ENCODE measurements around the gene HUWE1. TPM values are rescaled to one million over a fixed set of nuclear protein-coding genes. Genes with fewer than 3 reads are reported as not detected.

Gene HUWE1
- total and polyA plus RNA-seq, 2 donors from 2014 or later, result 34.2 to 203 TPM

GRCh38 chrX:53605004-53605403, 81.5 kb downstream of the HUWE1 start:
- DNase-seq, result no peak
- no peaks in the 10 kb centered on the region for H3K4me1 ChIP-seq (ENCODE audit: control insufficient read depth in 2 of 3, insufficient read depth in 2 of 3, low read depth in 1 of 3, low read length in 3 of 3)
- FAIRE-seq, result no peak
- no peak for TF ChIP-seq CTCF (IDR thresholded peaks at IDR 0.05; ENCODE audit: borderline replicate concordance, extremely low read depth, insufficient read depth)
- no peak overlapping the region for H3K27ac ChIP-seq (ENCODE audit: low read depth in 2 of 2, low read length in 2 of 2)
- H3K4me3 ChIP-seq (ENCODE audit: low read length in 3 of 3), result no peak overlapping the region
- H3K36me3 ChIP-seq (ENCODE audit: control insufficient read depth in 2 of 3, insufficient read depth in 3 of 3, low read length in 3 of 3), result peaks cover 7 to 57% (median 17%) of the 10 kb centered on the region in 3 donors
- no peaks in the 10 kb centered on the region for H3K9me3 ChIP-seq (ENCODE audit: control insufficient read depth in 2 of 3, insufficient read depth in 1 of 3, low read length in 3 of 3)
- intact Hi-C loops (cut with DNase I), result no loop called here
- no peak overlapping the region for H3K9ac ChIP-seq (ENCODE audit: low read length in 3 of 3)
- peaks cover 4% of the 10 kb centered on the region for H3K27me3 ChIP-seq (ENCODE audit: control insufficient read depth, insufficient read depth, low read length)

- no peak overlapping the region for H3K4me3 ChIP-seq (ENCODE audit: low read length in 3 of 3)
These were observed 86.6 kb downstream of the HUWE1 start for GRCh38 chrX:53599781-53600396.

GRCh38 chrX:53598169-53598568, 88.3 kb downstream of the HUWE1 start:
- FAIRE-seq, result no peak
- intact Hi-C loops (cut with DNase I), result no loop called here
- no peak for TF ChIP-seq CTCF (IDR thresholded peaks at IDR 0.05; ENCODE audit: borderline replicate concordance, extremely low read depth, insufficient read depth)

More at GRCh38 chrX:53599781-53600396, 86.6 kb downstream of the HUWE1 start:
- H3K27ac ChIP-seq (ENCODE audit: low read depth in 2 of 2, low read length in 2 of 2), result no peak overlapping the region
- no peaks in the 10 kb centered on the region for H3K4me1 ChIP-seq (ENCODE audit: control insufficient read depth in 2 of 3, insufficient read depth in 2 of 3, low read depth in 1 of 3, low read length in 3 of 3)
- no peaks in the 10 kb centered on the region for H3K9me3 ChIP-seq (ENCODE audit: control insufficient read depth in 2 of 3, insufficient read depth in 1 of 3, low read length in 3 of 3)
- H3K9ac ChIP-seq (ENCODE audit: low read length in 3 of 3), result no peak overlapping the region
- no peak for DNase-seq
- H3K27me3 ChIP-seq (ENCODE audit: control insufficient read depth, insufficient read depth, low read length), result peaks cover 6% of the 10 kb centered on the region
- intact Hi-C loops (cut with DNase I), result no loop called here
- no peak for TF ChIP-seq CTCF (IDR thresholded peaks at IDR 0.05; ENCODE audit: borderline replicate concordance, extremely low read depth, insufficient read depth)
- no peak for FAIRE-seq
- peaks cover 8 to 32% (median 16%) of the 10 kb centered on the region in 3 donors for H3K36me3 ChIP-seq (ENCODE audit: control insufficient read depth in 2 of 3, insufficient read depth in 3 of 3, low read length in 3 of 3)

More at GRCh38 chrX:53598169-53598568, 88.3 kb downstream of the HUWE1 start:
- Histone ChIP-seq H3K9ac (ENCODE audit: low read length in 3 of 3) (no peak overlapping the region), H3K27me3 (ENCODE audit: control insufficient read depth, insufficient read depth, low read length) (peaks cover 2% of the 10 kb centered on the region), H3K4me3 (ENCODE audit: low read length in 3 of 3) (no peak overlapping the region), H3K4me1 (ENCODE audit: control insufficient read depth in 2 of 3, insufficient read depth in 2 of 3, low read depth in 1 of 3, low read length in 3 of 3) (no peaks in the 10 kb centered on the region), H3K36me3 (ENCODE audit: control insufficient read depth in 2 of 3, insufficient read depth in 3 of 3, low read length in 3 of 3) (peaks cover 11 to 34% (median 20%) of the 10 kb centered on the region in 3 donors), H3K9me3 (ENCODE audit: control insufficient read depth in 2 of 3, insufficient read depth in 1 of 3, low read length in 3 of 3) (no peaks in the 10 kb centered on the region), H3K27ac (ENCODE audit: low read depth in 2 of 2, low read length in 2 of 2) (no peak overlapping the region)
- no peak for DNase-seq
